ENCODE data around the gene KCP.

KCP gene

DNA sequence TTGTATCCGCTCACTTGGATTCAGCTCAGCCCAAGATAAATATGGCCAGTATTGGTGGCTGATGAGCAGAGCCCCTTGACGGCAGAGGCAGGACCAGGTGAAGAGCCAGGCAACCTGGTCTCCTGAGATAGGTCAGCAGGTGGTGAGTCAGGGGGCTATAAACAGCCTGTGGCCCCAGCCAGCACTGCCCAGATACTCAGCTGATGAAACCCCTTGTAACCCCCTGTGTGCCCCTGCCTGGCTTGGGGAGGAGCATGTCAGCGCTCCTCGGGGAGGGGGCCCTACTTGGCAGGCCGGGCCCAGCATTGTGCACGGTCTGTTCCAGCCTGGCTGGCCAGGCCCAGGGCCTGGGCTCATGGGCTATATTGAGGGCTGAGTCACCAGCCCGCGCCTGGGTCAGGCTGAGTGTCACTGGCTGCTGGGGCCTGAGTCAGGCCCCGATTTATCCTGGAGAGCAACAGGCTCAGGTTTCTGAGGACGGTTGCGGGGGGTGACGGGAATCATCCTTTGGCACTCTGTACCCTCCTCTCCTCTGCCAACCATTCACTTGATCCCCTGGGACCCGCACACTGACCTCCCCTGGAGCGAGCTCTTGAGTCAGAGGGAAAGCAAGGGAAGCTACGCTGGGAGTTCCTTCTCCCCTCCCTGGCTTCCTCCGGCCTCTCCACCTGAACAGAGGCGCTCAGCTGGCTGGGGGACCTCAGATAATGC lies 83.1 kb downstream of the KCP start:
- Histone ChIP-seq H3K4me3 (ENCODE audit: control insufficient read depth in 1 of 7, extremely low read depth in 1 of 7, insufficient read depth in 4 of 7, low read depth in 2 of 7, low read length in 6 of 7) (no peak overlapping the region), H3K4me1 (ENCODE audit: control extremely low read depth in 1 of 4, control insufficient read depth in 4 of 4, insufficient read depth in 4 of 4, low read length in 3 of 4) (peaks cover 0 to 31% (median 30%) of the 10 kb centered on the region in 4 experiments), H3K9me3 (ENCODE audit: control extremely low read depth in 1 of 5, control insufficient read depth in 4 of 5, insufficient read depth in 2 of 5, low read depth in 1 of 5, low read length in 4 of 5) (no peaks in the 10 kb centered on the region), H3K27me3 (replicated peaks in 2 of 5; ENCODE audit: control insufficient read depth in 4 of 5, insufficient read depth in 5 of 5, low read length in 4 of 5) (peaks cover 0 to 28% (median 4%) of the 10 kb centered on the region in 5 experiments), H3K27ac (ENCODE audit: insufficient read depth in 1 of 2, low read depth in 1 of 2, low read length in 2 of 2, poor library complexity in 1 of 2, severe bottlenecking in 2 of 2) (no peak overlapping the region), H3K36me3 (ENCODE audit: control insufficient read depth in 4 of 4, insufficient read depth in 4 of 4, low read length in 3 of 4) (no peaks in the 10 kb centered on the region)
- POLR2A ChIA-PET = no interaction called here
- DNase-seq = no peak
- CTCF ChIA-PET = interaction anchor here (0.6 to 1.5 kb wide), 8 partner anchors 13 to 445 kb away, joined by 3 to 4 read pairs (median 3); partner anchors contain the start of gene ATP6V1F
- WGBS (ENCODE audit: insufficient coverage) = 95% methylated on average over 11 of the region's 17 CpGs

- no peak overlapping the region for H3K27ac ChIP-seq (ENCODE audit: insufficient read depth in 1 of 2, low read depth in 1 of 2, low read length in 2 of 2, poor library complexity in 1 of 2, severe bottlenecking in 2 of 2)
- ChIA-PET POLR2A (no interaction called here), CTCF (interaction anchor here (0.6 to 1.0 kb wide), 5 partner anchors 15 to 445 kb away, joined by 3 read pairs; partner anchors contain the start of gene ATP6V1F)
- H3K36me3 ChIP-seq (ENCODE audit: control insufficient read depth in 4 of 4, insufficient read depth in 4 of 4, low read length in 3 of 4) = no peaks in the 10 kb centered on the region
- H3K9me3 ChIP-seq (ENCODE audit: control extremely low read depth in 1 of 5, control insufficient read depth in 4 of 5, insufficient read depth in 2 of 5, low read depth in 1 of 5, low read length in 4 of 5) = no peaks in the 10 kb centered on the region
- no peak overlapping the region for H3K4me3 ChIP-seq (ENCODE audit: control insufficient read depth in 1 of 7, extremely low read depth in 1 of 7, insufficient read depth in 4 of 7, low read depth in 2 of 7, low read length in 6 of 7)
- H3K4me1 ChIP-seq (ENCODE audit: control extremely low read depth in 1 of 4, control insufficient read depth in 4 of 4, insufficient read depth in 4 of 4, low read length in 3 of 4) = peaks cover 0 to 26% (median 25%) of the 10 kb centered on the region in 4 experiments
- peaks cover 0 to 28% (median 6%) of the 10 kb centered on the region in 5 experiments for H3K27me3 ChIP-seq (replicated peaks in 2 of 5; ENCODE audit: control insufficient read depth in 4 of 5, insufficient read depth in 5 of 5, low read length in 4 of 5)
- WGBS (ENCODE audit: insufficient coverage) = no CpG with 5 or more reads among the region's 1 CpG
- no peak for DNase-seq
Observed at GRCh38 chr7:128826916-128827247, 83.6 kb downstream of the KCP start.
